Muscle layer of duodenum (tissue), 2 donors: ENCODE results near the gene POLR3B.

ENCODE experiments used
- H3K27ac ChIP-seq: one replicate; pipeline ENCODE4 v1.7.0; 2013; ENCODE audit warnings: mild to moderate bottlenecking, low read length
- H3K27me3 ChIP-seq: one replicate; pipeline ENCODE4 v1.7.0; 2013; ENCODE audit warnings: low read depth, mild to moderate bottlenecking, control low read depth, low read length
- H3K36me3 ChIP-seq, 2 donors: one replicate each; pipeline ENCODE4 v1.7.0; 2013; ENCODE audit warnings: low read length in 2 of 2, control low read depth in 1 of 2, mild to moderate bottlenecking in 1 of 2; ENCODE audit not compliant: insufficient read depth in 2 of 2, control insufficient read depth in 1 of 2
- H3K4me1 ChIP-seq, 2 donors: one replicate each; pipeline ENCODE4 v1.7.0; 2013; ENCODE audit warnings: low read length in 2 of 2, mild to moderate bottlenecking in 2 of 2, control low read depth in 1 of 2, moderate library complexity in 1 of 2; ENCODE audit not compliant: insufficient read depth in 2 of 2, control insufficient read depth in 1 of 2
- H3K4me3 ChIP-seq, 2 donors: one replicate each; pipeline ENCODE4 v1.7.0; 2013; ENCODE audit warnings: low read length in 2 of 2, low read depth in 1 of 2, mild to moderate bottlenecking in 1 of 2
- H3K9me3 ChIP-seq, 2 donors: one replicate each; pipeline ENCODE4 v1.7.0; 2013; ENCODE audit warnings: low read length in 2 of 2, control low read depth in 1 of 2, mild to moderate bottlenecking in 1 of 2; ENCODE audit not compliant: control insufficient read depth in 1 of 2
- donor health status: healthy.

The POLR3B gene

GRCh38 chr12:106323537-106323936, 34.0 kb upstream of the POLR3B start:
- Histone ChIP-seq H3K27me3 (no peaks in the 10 kb centered on the region), H3K4me1 (no peaks in the 10 kb centered on the region), H3K4me3 (no peak overlapping the region), H3K9me3 (no peaks in the 10 kb centered on the region), H3K36me3 (peaks cover 38 to 73% of the 10 kb centered on the region in 2 donors), H3K27ac (no peak overlapping the region)

- no peaks in the 10 kb centered on the region for H3K27me3 ChIP-seq
- no peak overlapping the region for H3K27ac ChIP-seq
- no peaks in the 10 kb centered on the region for H3K4me1 ChIP-seq
- no peaks in the 10 kb centered on the region for H3K9me3 ChIP-seq
- H3K4me3 ChIP-seq, result no peak overlapping the region
- peaks cover 23 to 66% of the 10 kb centered on the region in 2 donors for H3K36me3 ChIP-seq
Observed at GRCh38 chr12:106327309-106327869, 30.2 kb upstream of the POLR3B start.

- Histone ChIP-seq H3K27me3 (no peaks in the 10 kb centered on the region), H3K27ac (no peak overlapping the region), H3K9me3 (no peaks in the 10 kb centered on the region), H3K4me1 (no peaks in the 10 kb centered on the region), H3K4me3 (no peak overlapping the region), H3K36me3 (peaks cover 13 to 60% of the 10 kb centered on the region in 2 donors)
Observed at GRCh38 chr12:106328735-106329134, 28.8 kb upstream of the POLR3B start.

GRCh38 chr12:106329231-106329982, 28.1 kb upstream of the POLR3B start:
- H3K27me3 ChIP-seq, result no peaks in the 10 kb centered on the region
- no peaks in the 10 kb centered on the region for H3K9me3 ChIP-seq
- no peaks in the 10 kb centered on the region for H3K4me1 ChIP-seq
- no peak overlapping the region for H3K27ac ChIP-seq
- no peak overlapping the region for H3K4me3 ChIP-seq
- peaks cover 6 to 54% of the 10 kb centered on the region in 2 donors for H3K36me3 ChIP-seq

- H3K9me3 ChIP-seq, result no peaks in the 10 kb centered on the region
- no peaks in the 10 kb centered on the region for H3K4me1 ChIP-seq
Observed at GRCh38 chr12:106331599-106331998, 25.9 kb upstream of the POLR3B start.

GRCh38 chr12:106332536-106332935, 25.0 kb upstream of the POLR3B start:
- no peaks in the 10 kb centered on the region for H3K4me1 ChIP-seq
- no peak overlapping the region for H3K27ac ChIP-seq
- H3K27me3 ChIP-seq, result no peaks in the 10 kb centered on the region
- H3K4me3 ChIP-seq, result no peak overlapping the region
- peaks cover 0 to 40% of the 10 kb centered on the region in 2 donors for H3K36me3 ChIP-seq
- H3K9me3 ChIP-seq, result no peaks in the 10 kb centered on the region

More at GRCh38 chr12:106331599-106331998, 25.9 kb upstream of the POLR3B start:
- H3K36me3 ChIP-seq, result peaks cover 0 to 39% of the 10 kb centered on the region in 2 donors
- no peak overlapping the region for H3K4me3 ChIP-seq
- no peak overlapping the region for H3K27ac ChIP-seq
- no peaks in the 10 kb centered on the region for H3K27me3 ChIP-seq

- no peaks in the 10 kb centered on the region for H3K27me3 ChIP-seq
- no peaks in the 10 kb centered on the region for H3K9me3 ChIP-seq
- no peak overlapping the region for H3K4me3 ChIP-seq
- peaks cover 0 to 40% of the 10 kb centered on the region in 2 donors for H3K36me3 ChIP-seq
- H3K4me1 ChIP-seq, result no peaks in the 10 kb centered on the region
- no peak overlapping the region for H3K27ac ChIP-seq
Observed at GRCh38 chr12:106333010-106333409, 24.5 kb upstream of the POLR3B start.

- Histone ChIP-seq H3K4me1 (no peaks in the 10 kb centered on the region), H3K27ac (no peak overlapping the region), H3K27me3 (no peaks in the 10 kb centered on the region), H3K4me3 (no peak overlapping the region), H3K9me3 (no peaks in the 10 kb centered on the region), H3K36me3 (peaks cover 0 to 38% of the 10 kb centered on the region in 2 donors)
Observed at GRCh38 chr12:106333756-106334155, 23.8 kb upstream of the POLR3B start.

- Histone ChIP-seq H3K4me3 (no peak overlapping the region), H3K36me3 (peaks cover 11 to 27% of the 10 kb centered on the region in 2 donors), H3K27ac (no peak overlapping the region), H3K9me3 (no peaks in the 10 kb centered on the region), H3K4me1 (peaks cover 0 to 23% of the 10 kb centered on the region in 2 donors), H3K27me3 (no peaks in the 10 kb centered on the region)
Observed at GRCh38 chr12:106341086-106341877, 16.3 kb upstream of the POLR3B start.

GRCh38 chr12:106342397-106343213, 14.9 kb upstream of the POLR3B start:
- Histone ChIP-seq H3K27me3 (no peaks in the 10 kb centered on the region), H3K9me3 (no peaks in the 10 kb centered on the region), H3K27ac (peak overlapping the region; percentile 52), H3K4me3 (peak overlapping the region; percentile 27 to 28), H3K4me1 (peaks cover 0 to 23% of the 10 kb centered on the region in 2 donors), H3K36me3 (peaks cover 11 to 21% of the 10 kb centered on the region in 2 donors)

- no peaks in the 10 kb centered on the region for H3K27me3 ChIP-seq
- H3K9me3 ChIP-seq, result no peaks in the 10 kb centered on the region
- peaks cover 0 to 23% of the 10 kb centered on the region in 2 donors for H3K4me1 ChIP-seq
- peak overlapping the region; percentile 52 for H3K27ac ChIP-seq
- H3K4me3 ChIP-seq, result peak overlapping the region in 1 of 2 donors; percentile 28
- H3K36me3 ChIP-seq, result peaks cover 11 to 21% of the 10 kb centered on the region in 2 donors
Observed at GRCh38 chr12:106343214-106343528, 14.4 kb upstream of the POLR3B start.
